Measurements from ENCODE around the gene GPSM3. TPM values are rescaled to one million over a fixed set of nuclear protein-coding genes. Genes with fewer than 3 reads are reported as not detected.

Gene GPSM3
- total RNA-seq, 1 experiment from 2014 or later, result 2.0 TPM

DNA sequence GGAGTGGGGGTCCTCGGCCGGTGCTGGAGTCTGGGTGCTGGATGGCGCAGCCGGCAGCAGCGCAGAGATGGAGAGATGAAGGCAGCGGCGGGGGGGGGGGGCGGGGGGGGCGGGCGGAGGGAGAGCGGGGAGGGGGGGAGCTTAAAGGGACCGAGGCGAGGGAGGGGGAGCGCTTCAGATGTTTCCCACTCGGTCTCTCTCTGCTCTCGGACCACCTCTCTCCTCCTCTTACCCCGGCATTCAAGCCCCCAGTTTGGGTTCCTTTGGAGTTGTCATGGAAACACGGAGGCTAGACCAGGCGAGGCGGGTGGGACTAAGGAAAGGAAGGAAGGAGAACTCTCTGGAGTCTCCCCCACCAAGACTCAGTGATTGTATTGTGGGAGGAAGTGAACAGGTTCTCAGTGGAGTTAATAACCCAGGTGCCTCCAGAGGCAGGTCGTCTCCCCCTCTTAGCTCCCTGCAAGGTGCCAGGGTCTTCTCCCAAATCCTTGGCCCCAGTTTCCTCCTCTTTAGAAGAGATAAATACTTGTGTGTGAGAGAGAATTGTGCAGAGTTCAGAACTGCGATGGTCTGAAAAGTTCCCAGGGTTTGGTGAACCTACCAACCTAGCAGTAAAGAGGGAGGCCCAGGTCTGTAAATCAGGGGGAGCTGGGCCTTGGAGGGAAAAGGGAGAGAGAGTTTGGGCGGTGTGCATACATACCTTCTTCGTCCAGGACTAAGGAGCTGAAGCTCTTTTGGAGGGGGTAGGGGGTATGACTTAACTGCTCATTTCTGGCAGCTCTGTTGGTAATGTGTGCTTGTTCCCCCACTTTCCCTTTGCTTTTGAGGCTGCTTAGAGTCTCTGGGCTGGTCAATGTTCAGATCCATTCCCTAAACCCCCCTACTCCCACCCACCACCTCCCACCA lies 40.3 kb downstream of the GPSM3 start, which contains the start of gene PRRT1:
Gene PRRT1, minus strand, starts transcription at position 77 of the 906 bp plus-strand sequence. CDS start 112 bp downstream, outside the sequence.
- H3K36me3 ChIP-seq (ENCODE audit: control insufficient read depth, insufficient read depth, low read length), result no peaks in the 10 kb centered on the region; the same call in 1 of the 2 replicates
- no peaks in the 10 kb centered on the region for H3K27me3 ChIP-seq (ENCODE audit: control insufficient read depth, insufficient read depth, low read length)
- intact Hi-C loops (cut with micrococcal nuclease; ENCODE audit: unreplicated experiment) (loop anchor here (2.0 kb wide), 1 partner anchor 33 kb away; no protein-coding TSS in a partner anchor), in situ Hi-C loops (cut with HindIII; ENCODE audit: low pct_unique_long_range_greater_than_20kb, low sequenced_read_pairs) (no loop called here)
- peak within 1 kb of the TSS; percentile 84 for H3K27ac ChIP-seq (ENCODE audit: low read length)
- no peak for DNase-seq (ENCODE audit: low read depth, low spot score)
- ChIA-PET POLR2A (interaction anchor here (0.5 to 0.9 kb wide), 5 partner anchors 20 to 398 kb away, joined by 3 to 8 read pairs (median 3); partner anchors contain the start of gene FKBPL), CTCF (interaction anchor here (0.5 to 0.6 kb wide), 2 partner anchors 32 to 69 kb away, joined by 3 to 5 read pairs; no protein-coding TSS in a partner anchor)
- no peak for ATAC-seq
- TF ChIP-seq, protein P1, sequence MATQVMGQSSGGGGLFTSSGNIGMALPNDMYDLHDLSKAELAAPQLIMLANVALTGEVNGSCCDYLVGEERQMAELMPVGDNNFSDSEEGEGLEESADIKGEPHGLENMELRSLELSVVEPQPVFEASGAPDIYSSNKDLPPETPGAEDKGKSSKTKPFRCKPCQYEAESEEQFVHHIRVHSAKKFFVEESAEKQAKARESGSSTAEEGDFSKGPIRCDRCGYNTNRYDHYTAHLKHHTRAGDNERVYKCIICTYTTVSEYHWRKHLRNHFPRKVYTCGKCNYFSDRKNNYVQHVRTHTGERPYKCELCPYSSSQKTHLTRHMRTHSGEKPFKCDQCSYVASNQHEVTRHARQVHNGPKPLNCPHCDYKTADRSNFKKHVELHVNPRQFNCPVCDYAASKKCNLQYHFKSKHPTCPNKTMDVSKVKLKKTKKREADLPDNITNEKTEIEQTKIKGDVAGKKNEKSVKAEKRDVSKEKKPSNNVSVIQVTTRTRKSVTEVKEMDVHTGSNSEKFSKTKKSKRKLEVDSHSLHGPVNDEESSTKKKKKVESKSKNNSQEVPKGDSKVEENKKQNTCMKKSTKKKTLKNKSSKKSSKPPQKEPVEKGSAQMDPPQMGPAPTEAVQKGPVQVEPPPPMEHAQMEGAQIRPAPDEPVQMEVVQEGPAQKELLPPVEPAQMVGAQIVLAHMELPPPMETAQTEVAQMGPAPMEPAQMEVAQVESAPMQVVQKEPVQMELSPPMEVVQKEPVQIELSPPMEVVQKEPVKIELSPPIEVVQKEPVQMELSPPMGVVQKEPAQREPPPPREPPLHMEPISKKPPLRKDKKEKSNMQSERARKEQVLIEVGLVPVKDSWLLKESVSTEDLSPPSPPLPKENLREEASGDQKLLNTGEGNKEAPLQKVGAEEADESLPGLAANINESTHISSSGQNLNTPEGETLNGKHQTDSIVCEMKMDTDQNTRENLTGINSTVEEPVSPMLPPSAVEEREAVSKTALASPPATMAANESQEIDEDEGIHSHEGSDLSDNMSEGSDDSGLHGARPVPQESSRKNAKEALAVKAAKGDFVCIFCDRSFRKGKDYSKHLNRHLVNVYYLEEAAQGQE (IDR thresholded peaks at IDR 0.05; ENCODE audit: insufficient read depth in 1 of 2, low read depth in 2 of 2, low read length in 1 of 2), result no peak
- TF ChIP-seq SIN3A (IDR thresholded peaks at IDR 0.05; ENCODE audit: borderline replicate concordance, insufficient read depth, low read depth, low read length), result no peak
- no peak for TF ChIP-seq POLR2AphosphoS5 (IDR thresholded peaks at IDR 0.05; ENCODE audit: low read depth, low read length)
- TF ChIP-seq, protein P2, sequence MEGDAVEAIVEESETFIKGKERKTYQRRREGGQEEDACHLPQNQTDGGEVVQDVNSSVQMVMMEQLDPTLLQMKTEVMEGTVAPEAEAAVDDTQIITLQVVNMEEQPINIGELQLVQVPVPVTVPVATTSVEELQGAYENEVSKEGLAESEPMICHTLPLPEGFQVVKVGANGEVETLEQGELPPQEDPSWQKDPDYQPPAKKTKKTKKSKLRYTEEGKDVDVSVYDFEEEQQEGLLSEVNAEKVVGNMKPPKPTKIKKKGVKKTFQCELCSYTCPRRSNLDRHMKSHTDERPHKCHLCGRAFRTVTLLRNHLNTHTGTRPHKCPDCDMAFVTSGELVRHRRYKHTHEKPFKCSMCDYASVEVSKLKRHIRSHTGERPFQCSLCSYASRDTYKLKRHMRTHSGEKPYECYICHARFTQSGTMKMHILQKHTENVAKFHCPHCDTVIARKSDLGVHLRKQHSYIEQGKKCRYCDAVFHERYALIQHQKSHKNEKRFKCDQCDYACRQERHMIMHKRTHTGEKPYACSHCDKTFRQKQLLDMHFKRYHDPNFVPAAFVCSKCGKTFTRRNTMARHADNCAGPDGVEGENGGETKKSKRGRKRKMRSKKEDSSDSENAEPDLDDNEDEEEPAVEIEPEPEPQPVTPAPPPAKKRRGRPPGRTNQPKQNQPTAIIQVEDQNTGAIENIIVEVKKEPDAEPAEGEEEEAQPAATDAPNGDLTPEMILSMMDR (IDR thresholded peaks at IDR 0.05), result no peak
- peaks cover 21% of the 10 kb centered on the region for H3K4me1 ChIP-seq (ENCODE audit: control insufficient read depth, insufficient read depth, low read length)
- H3K4me3 ChIP-seq (ENCODE audit: low read depth in 2 of 2, low read length in 2 of 2), result peak within 1 kb of the TSS; percentile 81 to 96
- no TSS peak for BruUV-seq (replicated peaks)
- H3K9me3 ChIP-seq (ENCODE audit: control insufficient read depth, insufficient read depth, low read depth, low read length), result no peaks in the 10 kb centered on the region

DNA sequence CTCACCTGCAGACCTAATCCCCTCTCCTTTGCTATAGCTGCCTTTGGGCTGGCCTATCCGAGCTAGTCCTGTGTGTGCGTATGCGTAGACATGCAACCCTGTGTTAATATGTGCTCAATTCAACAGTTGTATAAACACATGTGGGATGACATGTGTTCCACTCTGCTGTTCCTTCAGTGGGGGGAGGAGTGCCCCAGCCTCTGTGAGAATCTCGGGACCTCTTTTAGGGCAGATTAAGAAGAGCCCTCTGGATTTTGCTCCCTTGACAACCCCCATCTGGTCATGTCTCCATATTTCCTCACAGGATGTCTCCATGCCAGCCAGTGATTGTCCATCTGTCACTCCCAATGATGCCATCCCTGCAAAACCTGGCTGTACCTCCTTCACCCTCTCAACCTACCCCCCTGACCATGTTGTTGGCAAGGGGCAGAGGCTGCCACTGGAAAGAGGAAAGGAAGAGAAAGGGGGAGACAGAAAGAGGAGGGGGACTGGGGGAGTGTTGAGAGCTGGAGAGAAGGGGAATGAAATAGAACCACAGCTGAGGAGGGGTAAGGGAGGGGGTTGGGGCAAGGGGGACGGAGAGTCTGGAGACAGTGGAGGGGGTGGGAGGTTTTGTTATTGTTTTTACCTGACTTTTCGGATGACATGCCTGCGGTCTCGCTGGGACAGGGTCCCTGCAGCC lies 41.1 kb downstream of the GPSM3 start:
- no peak for DNase-seq (ENCODE audit: low read depth, low spot score)
- CTCF ChIA-PET, result no interaction called here

More for the DNA sequence above, 41.1 kb downstream of the GPSM3 start:
- intact Hi-C loops (cut with micrococcal nuclease; ENCODE audit: unreplicated experiment), result no loop called here
- H3K4me3 ChIP-seq (ENCODE audit: low read depth in 2 of 2, low read length in 2 of 2), result peak overlapping the region in 1 of 2 experiments; percentile 23; a peak in 2 of 4 replicates
- H3K36me3 ChIP-seq (ENCODE audit: control insufficient read depth, insufficient read depth, low read length), result no peaks in the 10 kb centered on the region; the same call in 1 of the 2 replicates
- no peak overlapping the region for H3K27ac ChIP-seq (ENCODE audit: low read length)
- no peak for TF ChIP-seq SIN3A (IDR thresholded peaks at IDR 0.05; ENCODE audit: borderline replicate concordance, insufficient read depth, low read depth, low read length)
- in situ Hi-C loops (cut with HindIII; ENCODE audit: low pct_unique_long_range_greater_than_20kb, low sequenced_read_pairs), result no loop called here
- ATAC-seq, result no peak
- peaks cover 21% of the 10 kb centered on the region for H3K4me1 ChIP-seq (ENCODE audit: control insufficient read depth, insufficient read depth, low read length)
- POLR2A ChIA-PET, result interaction anchor here (0.8 kb wide), 1 partner anchor 21 kb away, joined by 3 read pairs; the partner anchor contains the start of gene FKBPL
- no peaks in the 10 kb centered on the region for H3K27me3 ChIP-seq (ENCODE audit: control insufficient read depth, insufficient read depth, low read length)
- no peaks in the 10 kb centered on the region for H3K9me3 ChIP-seq (ENCODE audit: control insufficient read depth, insufficient read depth, low read depth, low read length)
- no TSS peak for BruUV-seq (replicated peaks)

Data from Panc1 (cell line).